IMR-90 (cell line): ENCODE measurements around the gene MAN1C1. TPM values are rescaled to one million over a fixed set of nuclear protein-coding genes. Genes with fewer than 3 reads are reported as not detected.
A peak's percentile ranks its signal among the peaks of the same experiment; 100 is the strongest.

Experiments
- ATAC-seq: fragments of 200-7000 bp; cut with Tn5 transposase; 2 replicates; pipeline ENCODE4 v1.9.1; 2020; ENCODE audit warnings: low read depth, mild to moderate bottlenecking, moderate library complexity
- BruUV-seq: library from RNA; stranded (reverse); fragments of 400-500 nt; replicated peaks from 2 replicates; lab custom pipeline; 2021; lab: Mats Ljungman, UMichigan
- CTCF ChIA-PET: fragments of 300-600 bp; formaldehyde crosslinking; extraction: SDS; loops from one replicate; lab custom pipeline; 2021; ENCODE audit warnings: antibody characterized with exemption; lab: Yijun Ruan, JAX
- POLR2A ChIA-PET: fragments of 300-600 bp; sonication (Branson Sonifier 250); formaldehyde crosslinking; loops from one replicate; lab custom pipeline; 2022; ENCODE audit warnings: antibody characterized with exemption; ENCODE audit not compliant: unreplicated experiment; lab: Charles Lee
- DNase-seq: peaks from one replicate; pipeline ENCODE4 v3.0.0; 2013
- H2AFZ ChIP-seq: replicated peaks from 2 replicates; pipeline ENCODE3; 2013; ENCODE audit warnings: low read length, mild to moderate bottlenecking; ENCODE audit not compliant: poor library complexity
- H2AK5ac ChIP-seq: 2 replicates; pipeline ENCODE4 v1.6.1; 2013; ENCODE audit warnings: low read depth, low read length, inconsistent platforms
- H2AK9ac ChIP-seq: replicated peaks from 2 replicates; pipeline ENCODE3; 2013; ENCODE audit warnings: mild to moderate bottlenecking, low read depth, low read length, moderate library complexity; ENCODE audit not compliant: poor library complexity
- H2BK120ac ChIP-seq: 2 replicates; pipeline ENCODE4 v1.6.1; 2013; ENCODE audit warnings: low read depth, low read length, inconsistent platforms
- H2BK15ac ChIP-seq: 3 replicates; pipeline ENCODE4 v1.6.1; 2013; ENCODE audit warnings: low read depth, low read length, inconsistent platforms
- H2BK20ac ChIP-seq: 2 replicates; pipeline ENCODE4 v1.6.1; 2013; ENCODE audit warnings: low read depth, mild to moderate bottlenecking, inconsistent platforms, low read length, moderate library complexity
- H2BK5ac ChIP-seq: 2 replicates; pipeline ENCODE4 v1.6.1; 2013; ENCODE audit warnings: mild to moderate bottlenecking, low read depth, low read length, inconsistent platforms; ENCODE audit not compliant: poor library complexity, severe bottlenecking
- H3K14ac ChIP-seq: replicated peaks from 2 replicates; pipeline ENCODE4 v1.6.1; 2013; ENCODE audit warnings: low read depth, low read length, inconsistent platforms
- H3K18ac ChIP-seq: 2 replicates; pipeline ENCODE4 v1.6.1; 2013; ENCODE audit warnings: low read depth, low read length, control low read depth
- H3K23ac ChIP-seq: 2 replicates; pipeline ENCODE4 v1.6.1; 2013; ENCODE audit warnings: low read depth, low read length, inconsistent platforms
- H3K27ac ChIP-seq: 2 replicates; pipeline ENCODE4 v1.5.1; 2013; ENCODE audit warnings: mild to moderate bottlenecking, control low read depth, low read length; ENCODE audit not compliant: insufficient read depth
- H3K27me3 ChIP-seq: 2 replicates; pipeline ENCODE4 v1.6.1; 2013; ENCODE audit warnings: low read length; ENCODE audit not compliant: control insufficient read depth, insufficient read depth
- H3K36me3 ChIP-seq: 2 replicates; pipeline ENCODE4 v1.6.1; 2013; ENCODE audit warnings: low read length, mixed read lengths; ENCODE audit not compliant: control insufficient read depth, insufficient read depth
- H3K4ac ChIP-seq: 2 replicates; pipeline ENCODE4 v1.6.1; 2013; ENCODE audit warnings: low read depth, low read length, inconsistent platforms
- H3K4me1 ChIP-seq: 2 replicates; pipeline ENCODE4 v1.6.1; 2013; ENCODE audit warnings: low read length, mixed read lengths; ENCODE audit not compliant: control insufficient read depth, insufficient read depth
- H3K4me2 ChIP-seq: 2 replicates; pipeline ENCODE4 v1.6.1; 2013; ENCODE audit warnings: low read depth, mild to moderate bottlenecking, control low read depth, low read length, moderate library complexity
- H3K4me3 ChIP-seq: 2 replicates; pipeline ENCODE4 v1.5.1; 2013; ENCODE audit warnings: low read depth, mild to moderate bottlenecking, control low read depth, low read length, moderate library complexity; ENCODE audit not compliant: insufficient read depth
- H3K56ac ChIP-seq: 2 replicates; pipeline ENCODE4 v1.6.1; 2013; ENCODE audit warnings: low read length, inconsistent platforms; ENCODE audit not compliant: insufficient read depth; ENCODE audit errors: extremely low read depth
- H3K79me1 ChIP-seq, 2 experiments: 2 replicates each; pipeline ENCODE4 v1.6.1; 2013; ENCODE audit warnings: low read length in 2 of 2, inconsistent platforms in 1 of 2, low read depth in 1 of 2
- H3K9ac ChIP-seq: 2 replicates; pipeline ENCODE4 v1.6.1; 2013; ENCODE audit warnings: low read depth, low read length, control low read depth
- H3K9me1 ChIP-seq: 2 replicates; pipeline ENCODE4 v1.6.1; 2013; ENCODE audit warnings: low read length, inconsistent platforms; ENCODE audit not compliant: insufficient read depth
- H3K9me3 ChIP-seq: 2 replicates; pipeline ENCODE4 v1.6.1; 2013; ENCODE audit warnings: low read length; ENCODE audit not compliant: control insufficient read depth, insufficient read depth
- H4K20me1 ChIP-seq: 2 replicates; pipeline ENCODE4 v1.6.1; 2013; ENCODE audit warnings: low read length, inconsistent platforms; ENCODE audit not compliant: insufficient read depth
- H4K5ac ChIP-seq: 2 replicates; pipeline ENCODE4 v1.6.1; 2013; ENCODE audit warnings: mild to moderate bottlenecking, low read depth, low read length, control low read depth
- H4K8ac ChIP-seq, 2 experiments: 2 replicates each; pipeline ENCODE4 v1.6.1; 2013; ENCODE audit warnings: low read depth in 2 of 2, low read length in 2 of 2, control low read depth in 1 of 2, inconsistent platforms in 1 of 2
- H4K91ac ChIP-seq: 2 replicates; pipeline ENCODE4 v1.6.1; 2013; ENCODE audit warnings: low read depth, low read length, inconsistent platforms; ENCODE audit not compliant: insufficient read depth
- BHLHE40 ChIP-seq: fragments of 150-350 bp; IDR thresholded peaks from 2 replicates; pipeline ENCODE4 v1.6.1; 2016; ENCODE audit warnings: mild to moderate bottlenecking, low read depth, low read length
- CEBPB ChIP-seq: IDR thresholded peaks from 2 replicates; pipeline ENCODE4 v1.6.1; 2012; ENCODE audit warnings: low read depth, low read length, improper control_type of control experiment
- CHD1 ChIP-seq: IDR thresholded peaks from 2 replicates; pipeline ENCODE4 v1.6.1; 2012; ENCODE audit warnings: low read depth, low read length, improper control_type of control experiment
- CTCF ChIP-seq: conservative IDR thresholded peaks from 2 replicates; pipeline ENCODE4 v1.5.1; 2012; ENCODE audit warnings: mild to moderate bottlenecking, low read depth, low read length, improper control_type of control experiment
- ELK1 ChIP-seq: fragments of 150-350 bp; IDR thresholded peaks from 2 replicates; pipeline ENCODE4 v1.6.1; 2016; ENCODE audit warnings: low read depth, mild to moderate bottlenecking, low read length, moderate library complexity, borderline replicate concordance
- FOS ChIP-seq: fragments of 150-350 bp; IDR thresholded peaks from 2 replicates; pipeline ENCODE4 v1.6.1; 2016; ENCODE audit warnings: low read depth, low read length
- MAFK ChIP-seq: IDR thresholded peaks from 2 replicates; pipeline ENCODE4 v1.6.1; 2012; ENCODE audit warnings: low read depth, low read length, improper control_type of control experiment
- MAZ ChIP-seq: IDR thresholded peaks from 2 replicates; pipeline ENCODE4 v1.6.1; 2012; ENCODE audit warnings: low read depth, mild to moderate bottlenecking, low read length, improper control_type of control experiment, moderate library complexity, borderline replicate concordance
- MXI1 ChIP-seq: IDR thresholded peaks from 2 replicates; pipeline ENCODE4 v1.6.1; 2012; ENCODE audit warnings: low read depth, mild to moderate bottlenecking, low read length, moderate library complexity, borderline replicate concordance
- POLR2A ChIP-seq: IDR thresholded peaks from 2 replicates; pipeline ENCODE4 v1.6.1; 2012; ENCODE audit warnings: mild to moderate bottlenecking, low read depth, low read length
- RAD21 ChIP-seq: IDR thresholded peaks from 2 replicates; pipeline ENCODE4 v1.6.1; 2012; ENCODE audit warnings: low read length, improper control_type of control experiment
- RCOR1 ChIP-seq: IDR thresholded peaks from 2 replicates; pipeline ENCODE4 v1.6.1; 2012; ENCODE audit warnings: mild to moderate bottlenecking, low read length, improper control_type of control experiment; ENCODE audit not compliant: insufficient replicate concordance
- RFX5 ChIP-seq: IDR thresholded peaks from 2 replicates; pipeline ENCODE4 v1.8.0; 2012; ENCODE audit warnings: low read depth, mild to moderate bottlenecking, low read length, moderate library complexity
- USF2 ChIP-seq: fragments of 150-350 bp; IDR thresholded peaks from 2 replicates; pipeline ENCODE4 v1.6.1; 2017; ENCODE audit warnings: mild to moderate bottlenecking, antibody characterized with exemption, low read length, low read depth
- WGBS, 2 experiments: methylation state at CpG; one replicate each; pipeline versions ENCODE4 v1.1.5 to v1.1.7; 2013; ENCODE audit warnings: missing lambda C conversion rate in 2 of 2; ENCODE audit not compliant: insufficient read length in 1 of 2; ENCODE audit errors: extremely low coverage in 2 of 2; 5-methylcytosine and 5-hydroxymethylcytosine counted together
- dilution Hi-C: fragments of 300-500 bp; cut with HindIII; formaldehyde crosslinking; loops from one replicate; pipeline ENCODE4 v1.14.3; 2018; ENCODE audit warnings: low sequenced_read_pairs; ENCODE audit not compliant: unreplicated experiment
- in situ Hi-C: fragments of 300-500 bp; cut with MboI; formaldehyde crosslinking; loops from 3 replicates; pipeline ENCODE4 v1.14.3; 2019; ENCODE audit warnings: low sequenced_read_pairs, inconsistent platforms, mixed read lengths
- intact Hi-C: fragments of 100-400 bp; cut with micrococcal nuclease; formaldehyde crosslinking; loops from 2 replicates; pipeline ENCODE4 v1.10.0; 2022
- polyA plus RNA-seq, 3 experiments: library from polyadenylated mRNA; depleted of rRNA; stranded (reverse); fragments of >200 nt; gene quantifications; 2 replicates each; pipeline ENCODE4 v1.2.3, GENCODE V29; 2012; ENCODE audit warnings: low replicate concordance in 1 of 3
- total RNA-seq: library from RNA; depleted of rRNA; stranded (reverse); fragments of >200 nt; gene quantifications from 2 replicates; pipeline ENCODE4 v1.2.3, GENCODE V29; 2012

Gene MAN1C1
- total and polyA plus RNA-seq, 2 of the 4 experiments (the other 2 are of a cell fraction) = 3.2 to 11.3 TPM

- Histone ChIP-seq H3K14ac (peak overlapping the region; percentile 96), H3K18ac (peak overlapping the region; percentile 97), H4K91ac (peak overlapping the region; percentile 97), H3K27ac (peak overlapping the region; percentile 96), H4K5ac (peak overlapping the region; percentile 98), H3K36me3 (no peaks in the 10 kb centered on the region), H2BK120ac (peak overlapping the region; percentile 99), H3K4me1 (peaks cover 32% of the 10 kb centered on the region), H3K27me3 (no peaks in the 10 kb centered on the region), H3K79me1 (peaks cover 0 to 30% of the 10 kb centered on the region in 2 experiments; a peak in 2 of 4 replicates), H4K8ac (peak overlapping the region; percentile 45 to 96), H3K4ac (peak overlapping the region; percentile 97), H3K9ac (peak overlapping the region; percentile 53), H2AK5ac (peak overlapping the region; percentile 94), H2AK9ac (peak overlapping the region; percentile 95), H3K56ac (peak overlapping the region; percentile 72), H3K9me1 (peaks cover 27% of the 10 kb centered on the region), H2BK15ac (peak overlapping the region; percentile 90), H3K9me3 (no peaks in the 10 kb centered on the region), H3K4me3 (no peak overlapping the region), H2AFZ (peak overlapping the region; percentile 71), H2BK20ac (peak overlapping the region; percentile 96), H4K20me1 (no peaks in the 10 kb centered on the region), H3K23ac (peak overlapping the region; percentile 93), H3K4me2 (peak overlapping the region; percentile 56), H2BK5ac (peak overlapping the region; percentile 96)
- ATAC-seq = peak; percentile 78
- DNase-seq = peak; percentile 99
- intact Hi-C loops (loop anchor here (1.0 to 2.0 kb wide), 2 partner anchors 16 to 78 kb away; partner anchors contain the start of gene MAN1C1), dilution Hi-C loops (no loop called here), in situ Hi-C loops (no loop called here)
- 46% methylated on average over 12 of the region's 15 CpGs; no CpG with 5 or more reads in 1 of the 2 experiments for WGBS, 2 experiments
- CTCF ChIA-PET = interaction anchor here (0.7 to 1.9 kb wide), 10 partner anchors 13 to 125 kb away, joined by 3 to 15 read pairs (median 3); partner anchors contain the start of gene MAN1C1
- POLR2A ChIA-PET = no interaction called here
- BruUV-seq = no TSS peak
- TF ChIP-seq BHLHE40 = peak; percentile 71
- TF ChIP-seq MAZ = 0 out of 2 replicates have a peak, but pooled peaks have one; percentile 26
- no peak for TF ChIP-seq POLR2A
- TF ChIP-seq RCOR1 = no peak
- peak; percentile 74; the same call in 1 of the 2 replicates for TF ChIP-seq USF2
- no peak for TF ChIP-seq ELK1
- peak; percentile 79 for TF ChIP-seq MAFK
- peak; percentile 53 for TF ChIP-seq RAD21
- TF ChIP-seq MXI1 = 0 out of 2 replicates have a peak, but pooled peaks have one; percentile 61
- no peak for TF ChIP-seq RFX5
- no peak; the same call in 1 of the 2 replicates for TF ChIP-seq CHD1
- peak; percentile 100 for TF ChIP-seq CEBPB
- TF ChIP-seq CTCF = peak; percentile 51
- TF ChIP-seq FOS = peak; percentile 71
These were observed 78.6 kb downstream of the MAN1C1 start for GRCh38 chr1:25695090-25695770.
